ENCODE results near the gene KIF26B. TPM values are rescaled to one million over a fixed set of nuclear protein-coding genes. Genes with fewer than 3 reads are reported as not detected.

Gene KIF26B
- total RNA-seq, 1 donor from 2014 or later: 69.7 TPM

DNA sequence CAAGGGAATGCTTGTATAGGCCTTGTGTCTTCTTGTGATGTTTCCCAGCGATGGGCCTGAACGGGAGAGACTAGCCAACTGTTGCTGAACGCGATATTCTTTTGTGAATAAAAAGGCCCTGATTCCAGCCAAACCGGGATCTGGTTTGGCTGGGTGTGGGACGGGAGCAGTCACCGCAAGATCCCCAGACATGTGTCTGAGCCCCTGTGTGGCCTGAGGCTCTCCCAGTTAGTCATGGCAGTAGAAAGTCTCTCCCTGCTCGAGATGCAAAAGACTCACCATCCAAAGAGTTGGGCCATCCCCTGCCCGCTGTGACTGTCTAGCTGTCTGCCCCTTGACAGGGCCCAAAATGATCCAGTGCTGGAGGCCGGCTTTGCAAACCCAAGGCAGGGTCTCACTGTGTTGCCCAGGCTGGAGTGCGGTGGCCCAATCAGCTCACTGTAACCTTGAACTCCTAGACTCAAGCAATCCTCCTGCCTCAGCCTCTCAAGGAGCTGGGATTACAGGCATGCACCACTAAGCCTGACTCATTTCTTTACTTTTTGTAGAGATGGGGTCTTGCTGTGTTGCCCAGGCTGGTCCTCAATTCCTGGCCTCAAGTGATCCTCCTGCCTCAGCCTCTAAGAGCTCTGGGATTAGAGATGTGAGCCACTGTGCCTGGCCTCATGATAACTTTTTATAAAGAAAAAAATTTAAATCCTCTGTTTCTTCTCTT is 56.4 kb downstream of the KIF26B start:
- H3K27ac Mint-ChIP-seq: no peak overlapping the region
- DNase-seq (ENCODE audit: low spot score in 2 of 2, unreplicated experiment in 2 of 2): no peak
- H3K4me3 Mint-ChIP-seq: no peak overlapping the region
- peaks cover 18% of the 10 kb centered on the region for H3K36me3 Mint-ChIP-seq
- H3K27me3 Mint-ChIP-seq (ENCODE audit: low read depth): no peaks in the 10 kb centered on the region
- TF ChIP-seq, protein P1, sequence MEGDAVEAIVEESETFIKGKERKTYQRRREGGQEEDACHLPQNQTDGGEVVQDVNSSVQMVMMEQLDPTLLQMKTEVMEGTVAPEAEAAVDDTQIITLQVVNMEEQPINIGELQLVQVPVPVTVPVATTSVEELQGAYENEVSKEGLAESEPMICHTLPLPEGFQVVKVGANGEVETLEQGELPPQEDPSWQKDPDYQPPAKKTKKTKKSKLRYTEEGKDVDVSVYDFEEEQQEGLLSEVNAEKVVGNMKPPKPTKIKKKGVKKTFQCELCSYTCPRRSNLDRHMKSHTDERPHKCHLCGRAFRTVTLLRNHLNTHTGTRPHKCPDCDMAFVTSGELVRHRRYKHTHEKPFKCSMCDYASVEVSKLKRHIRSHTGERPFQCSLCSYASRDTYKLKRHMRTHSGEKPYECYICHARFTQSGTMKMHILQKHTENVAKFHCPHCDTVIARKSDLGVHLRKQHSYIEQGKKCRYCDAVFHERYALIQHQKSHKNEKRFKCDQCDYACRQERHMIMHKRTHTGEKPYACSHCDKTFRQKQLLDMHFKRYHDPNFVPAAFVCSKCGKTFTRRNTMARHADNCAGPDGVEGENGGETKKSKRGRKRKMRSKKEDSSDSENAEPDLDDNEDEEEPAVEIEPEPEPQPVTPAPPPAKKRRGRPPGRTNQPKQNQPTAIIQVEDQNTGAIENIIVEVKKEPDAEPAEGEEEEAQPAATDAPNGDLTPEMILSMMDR (IDR thresholded peaks at IDR 0.05; ENCODE audit: unreplicated experiment): no peak
- H3K4me1 Mint-ChIP-seq: peaks cover 2% of the 10 kb centered on the region
- H3K9me3 Mint-ChIP-seq: peaks cover 9% of the 10 kb centered on the region

GRCh38 chr1:245211761-245212160 is 57.0 kb downstream of the KIF26B start:
- Mint-ChIP-seq H3K27me3 (ENCODE audit: low read depth) (no peaks in the 10 kb centered on the region), H3K4me3 (no peak overlapping the region), H3K27ac (no peak overlapping the region), H3K36me3 (peaks cover 13% of the 10 kb centered on the region), H3K4me1 (peaks cover 7% of the 10 kb centered on the region), H3K9me3 (peaks cover 5% of the 10 kb centered on the region)
- DNase-seq (ENCODE audit: low spot score in 2 of 2, unreplicated experiment in 2 of 2): no peak
- TF ChIP-seq, protein P1 (IDR thresholded peaks at IDR 0.05; ENCODE audit: unreplicated experiment): no peak

DNA sequence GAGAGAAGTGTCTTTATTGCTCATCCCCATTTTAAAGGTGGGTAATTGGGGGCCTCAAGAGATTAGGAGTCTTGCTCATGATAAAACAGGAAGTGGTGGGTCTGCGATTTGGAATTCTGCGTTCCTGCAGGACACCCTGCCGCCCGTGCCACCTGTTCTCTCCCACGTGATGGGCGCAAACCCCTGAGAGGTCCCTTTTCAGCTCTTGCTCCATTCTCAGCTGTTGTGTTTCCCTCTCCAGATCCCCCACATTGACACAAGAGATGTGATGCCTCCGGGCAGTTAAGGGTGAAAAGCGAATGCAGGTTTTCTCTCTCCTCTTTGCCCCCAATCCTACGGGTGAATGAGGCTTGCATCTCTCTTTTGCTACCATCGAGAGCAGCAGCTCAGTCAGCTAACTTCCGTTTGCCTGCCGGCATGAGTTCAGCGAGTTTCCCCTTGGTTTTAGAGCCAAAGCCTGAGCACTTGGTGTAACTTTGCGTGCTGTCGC is 57.5 kb downstream of the KIF26B start:
- DNase-seq (ENCODE audit: low spot score in 2 of 2, unreplicated experiment in 2 of 2): no peak
- Mint-ChIP-seq H3K27me3 (ENCODE audit: low read depth) (no peaks in the 10 kb centered on the region), H3K27ac (no peak overlapping the region), H3K9me3 (no peaks in the 10 kb centered on the region), H3K4me1 (peaks cover 10% of the 10 kb centered on the region), H3K4me3 (no peak overlapping the region), H3K36me3 (peaks cover 8% of the 10 kb centered on the region)
- TF ChIP-seq, protein P1 (IDR thresholded peaks at IDR 0.05; ENCODE audit: unreplicated experiment): no peak

DNA sequence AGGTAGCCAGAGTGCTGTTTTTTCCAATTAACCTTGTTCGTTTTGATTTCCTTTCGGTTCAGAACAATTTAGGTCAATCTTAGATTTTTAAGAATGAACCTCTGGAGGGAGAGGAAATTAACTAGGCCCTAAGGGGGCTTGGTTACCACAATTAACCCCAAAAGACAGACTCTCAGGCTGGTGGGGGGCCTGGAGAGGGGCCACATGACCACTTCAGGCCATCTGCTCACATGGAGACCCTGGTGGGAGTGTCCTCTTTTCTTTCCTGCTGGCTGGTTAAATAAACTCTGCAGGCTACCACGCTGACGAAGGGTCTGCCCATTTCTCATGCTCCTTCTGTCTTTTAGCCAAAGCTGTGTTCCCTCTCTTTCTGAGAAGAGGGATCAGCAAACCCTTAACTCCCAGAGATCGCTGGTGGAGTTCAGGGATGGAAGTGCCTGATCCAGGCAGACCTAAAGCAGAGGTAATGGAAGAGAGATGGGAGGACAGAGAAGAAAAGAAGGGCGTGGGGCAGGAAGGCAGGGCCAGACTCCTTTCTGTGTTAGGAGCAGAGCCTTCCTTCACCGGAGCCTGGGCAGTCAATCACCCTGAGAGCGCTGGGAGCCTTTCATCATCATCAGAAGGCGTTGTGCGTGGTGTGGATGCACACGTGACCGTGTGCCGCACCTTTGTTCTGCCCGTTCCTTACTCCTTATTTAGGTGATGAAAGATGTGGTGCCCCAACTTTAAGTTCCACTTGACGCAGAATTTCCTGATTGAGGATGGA is 58.5 kb downstream of the KIF26B start:
- no peak overlapping the region for H3K4me3 Mint-ChIP-seq

GRCh38 chr1:245215071-245215470 is 60.3 kb downstream of the KIF26B start:
- DNase-seq (ENCODE audit: low spot score in 2 of 2, unreplicated experiment in 2 of 2): no peak
- no peak overlapping the region for H3K27ac Mint-ChIP-seq
- H3K36me3 Mint-ChIP-seq: peaks cover 5% of the 10 kb centered on the region
- peaks cover 14% of the 10 kb centered on the region for H3K4me1 Mint-ChIP-seq
- H3K4me3 Mint-ChIP-seq: no peak overlapping the region
- H3K27me3 Mint-ChIP-seq (ENCODE audit: low read depth): no peaks in the 10 kb centered on the region
- H3K9me3 Mint-ChIP-seq: no peaks in the 10 kb centered on the region
- TF ChIP-seq, protein P1 (IDR thresholded peaks at IDR 0.05; ENCODE audit: unreplicated experiment): no peak

More for the DNA sequence above, 58.5 kb downstream of the KIF26B start:
- Mint-ChIP-seq H3K36me3 (peaks cover 5% of the 10 kb centered on the region), H3K4me1 (peaks cover 12% of the 10 kb centered on the region), H3K27ac (no peak overlapping the region), H3K27me3 (ENCODE audit: low read depth) (no peaks in the 10 kb centered on the region), H3K9me3 (no peaks in the 10 kb centered on the region)
- TF ChIP-seq, protein P1 (IDR thresholded peaks at IDR 0.05; ENCODE audit: unreplicated experiment): no peak
- DNase-seq (ENCODE audit: low spot score in 2 of 2, unreplicated experiment in 2 of 2): no peak

All from mesothelial cell of epicardium (in vitro differentiated cells).